CD4-positive, alpha-beta T cell (primary cell): ENCODE measurements around the gene SFXN3. TPM values are rescaled to one million over a fixed set of nuclear protein-coding genes. Genes with fewer than 3 reads are reported as not detected.
A peak's percentile ranks its signal among the peaks of the same experiment; 100 is the strongest.

Experiments
- ATAC-seq: fragments of 200-7000 bp; cut with Tn5 transposase; one replicate; pipeline ENCODE4 v1.10.0; 2022; ENCODE audit warnings: mild to moderate bottlenecking; ENCODE audit not compliant: poor library complexity
- CTCF ChIA-PET: fragments of 350-600 bp; sonication (Branson Sonifier 250); formaldehyde crosslinking; loops from one replicate; lab custom pipeline; 2021; ENCODE audit warnings: antibody characterized with exemption, inconsistent platforms; lab: Charles Lee
- POLR2A ChIA-PET: fragments of 350-600 bp; sonication (Branson Sonifier 250); formaldehyde crosslinking; loops from one replicate; lab custom pipeline; 2021; ENCODE audit warnings: antibody characterized with exemption, inconsistent platforms; lab: Charles Lee
- DNase-seq, 14 experiments: peaks; one replicate each; pipeline ENCODE4 v3.0.0-alpha.2; 2013 to 2020; ENCODE audit warnings: mixed read lengths in 2 of 14
- H3K27ac ChIP-seq, 2 donors: one replicate each; pipeline versions ENCODE4 v1.5.1 to v1.7.0; 2013; ENCODE audit warnings: low read length in 2 of 2, low read depth in 1 of 2, mild to moderate bottlenecking in 1 of 2
- H3K27me3 ChIP-seq, 2 experiments: 1 replicate in 1 of 2; 2 replicates in 1 of 2; pipeline versions ENCODE4 v1.6.1 to v1.7.0; 2013; ENCODE audit warnings: low read length in 2 of 2, control low read depth in 1 of 2, mild to moderate bottlenecking in 1 of 2, moderate library complexity in 1 of 2; ENCODE audit not compliant: insufficient read depth in 2 of 2, control insufficient read depth in 1 of 2
- H3K36me3 ChIP-seq: one replicate; pipeline ENCODE4 v1.6.1; 2013; ENCODE audit warnings: low read length, control low read depth; ENCODE audit not compliant: insufficient read depth
- H3K4me1 ChIP-seq: one replicate; pipeline ENCODE4 v1.6.1; 2013; ENCODE audit warnings: low read length, control low read depth; ENCODE audit not compliant: insufficient read depth
- H3K4me3 ChIP-seq: one replicate; pipeline ENCODE4 v1.5.1; 2013; ENCODE audit warnings: mild to moderate bottlenecking, low read length, moderate library complexity
- H3K9me3 ChIP-seq, 2 experiments: 1 replicate in 1 of 2; 2 replicates in 1 of 2; pipeline versions ENCODE4 v1.6.1 to v1.7.0; 2013; ENCODE audit warnings: low read length in 2 of 2, mild to moderate bottlenecking in 2 of 2, control low read depth in 1 of 2, moderate library complexity in 1 of 2; ENCODE audit not compliant: control insufficient read depth in 1 of 2, insufficient read depth in 1 of 2
- H3K27ac Mint-ChIP-seq: one replicate; pipeline ENCODE4 v1.8.0; 2020; ENCODE audit warnings: mixed read lengths
- H3K27me3 Mint-ChIP-seq: one replicate; pipeline ENCODE4 v1.8.0; 2021; ENCODE audit warnings: mixed read lengths
- H3K36me3 Mint-ChIP-seq: one replicate; pipeline ENCODE4 v1.8.0; 2021; ENCODE audit warnings: low read depth, mixed read lengths
- H3K4me1 Mint-ChIP-seq: one replicate; pipeline ENCODE4 v1.8.0; 2021; ENCODE audit warnings: low read depth, mixed read lengths
- H3K4me3 Mint-ChIP-seq: one replicate; pipeline ENCODE4 v1.8.0; 2020; ENCODE audit warnings: mild to moderate bottlenecking, mixed read lengths
- H3K9me3 Mint-ChIP-seq: one replicate; pipeline ENCODE4 v1.8.0; 2020; ENCODE audit warnings: mixed read lengths
- intact Hi-C, 2 experiments: fragments of 100-400 bp; cut with DNase I in 1 of 2; cut with micrococcal nuclease in 1 of 2; formaldehyde crosslinking; loops; one replicate each; pipeline versions ENCODE4 v1.15.1 to v1.9.0; 2023 to 2025; cut with DNase I, micrococcal nuclease
- total RNA-seq, 174 experiments: library from RNA in 2 of 174; stranded (reverse) in 2 of 174; gene quantifications; one replicate each; pipeline ENCODE4 v1.2.3 and lab custom pipeline; 2021 to 2026
- TF ChIP-seq, protein P1 (sequence below): fragments of 200-600 bp; IDR thresholded peaks from one replicate; pipeline ENCODE4 v1.8.0; 2022; ENCODE audit warnings: antibody characterized with exemption, mild to moderate bottlenecking

Gene SFXN3
- total RNA-seq, 2 experiments from 2014 or later: 43.2 to 48.3 TPM

GRCh38 chr10:101012525-101013364, 18.3 kb upstream of the SFXN3 start:
- CTCF ChIA-PET: interaction anchor here (1.2 kb wide), 1 partner anchor 451 kb away, joined by 3 read pairs; no protein-coding TSS in a partner anchor
- POLR2A ChIA-PET: no interaction called here
- no peak overlapping the region for H3K4me3 Mint-ChIP-seq
- no peak overlapping the region for H3K27ac Mint-ChIP-seq
- no peaks in the 10 kb centered on the region for H3K36me3 Mint-ChIP-seq
- DNase-seq: peak; percentile 60 to 86 (median 70)
- TF ChIP-seq, protein P1, sequence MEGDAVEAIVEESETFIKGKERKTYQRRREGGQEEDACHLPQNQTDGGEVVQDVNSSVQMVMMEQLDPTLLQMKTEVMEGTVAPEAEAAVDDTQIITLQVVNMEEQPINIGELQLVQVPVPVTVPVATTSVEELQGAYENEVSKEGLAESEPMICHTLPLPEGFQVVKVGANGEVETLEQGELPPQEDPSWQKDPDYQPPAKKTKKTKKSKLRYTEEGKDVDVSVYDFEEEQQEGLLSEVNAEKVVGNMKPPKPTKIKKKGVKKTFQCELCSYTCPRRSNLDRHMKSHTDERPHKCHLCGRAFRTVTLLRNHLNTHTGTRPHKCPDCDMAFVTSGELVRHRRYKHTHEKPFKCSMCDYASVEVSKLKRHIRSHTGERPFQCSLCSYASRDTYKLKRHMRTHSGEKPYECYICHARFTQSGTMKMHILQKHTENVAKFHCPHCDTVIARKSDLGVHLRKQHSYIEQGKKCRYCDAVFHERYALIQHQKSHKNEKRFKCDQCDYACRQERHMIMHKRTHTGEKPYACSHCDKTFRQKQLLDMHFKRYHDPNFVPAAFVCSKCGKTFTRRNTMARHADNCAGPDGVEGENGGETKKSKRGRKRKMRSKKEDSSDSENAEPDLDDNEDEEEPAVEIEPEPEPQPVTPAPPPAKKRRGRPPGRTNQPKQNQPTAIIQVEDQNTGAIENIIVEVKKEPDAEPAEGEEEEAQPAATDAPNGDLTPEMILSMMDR: peak; percentile 87
- Histone ChIP-seq H3K27me3 (peaks cover 20 to 21% of the 10 kb centered on the region in 2 experiments), H3K36me3 (no peaks in the 10 kb centered on the region), H3K4me1 (peaks cover 19% of the 10 kb centered on the region), H3K27ac (no peak overlapping the region), H3K4me3 (no peak overlapping the region), H3K9me3 (no peaks in the 10 kb centered on the region)
- peaks cover 16% of the 10 kb centered on the region for H3K4me1 Mint-ChIP-seq
- ATAC-seq: peak; percentile 88
- intact Hi-C loops: loop anchor here (2.0 to 10.0 kb wide), 3 partner anchors 44 to 340 kb away; partner anchors contain the start of genes KAZALD1 (in 1 of the 2) and SEMA4G (in 1 of the 2)
- H3K9me3 Mint-ChIP-seq: no peaks in the 10 kb centered on the region
- peaks cover 40% of the 10 kb centered on the region for H3K27me3 Mint-ChIP-seq

- no peaks in the 10 kb centered on the region for H3K36me3 Mint-ChIP-seq
- H3K9me3 Mint-ChIP-seq: no peaks in the 10 kb centered on the region
- no peak overlapping the region for H3K4me3 Mint-ChIP-seq
- Histone ChIP-seq H3K27me3 (peaks cover 26 to 27% of the 10 kb centered on the region in 2 experiments), H3K9me3 (no peaks in the 10 kb centered on the region), H3K4me3 (no peak overlapping the region), H3K36me3 (no peaks in the 10 kb centered on the region), H3K4me1 (peaks cover 23% of the 10 kb centered on the region), H3K27ac (no peak overlapping the region)
- no peak overlapping the region for H3K27ac Mint-ChIP-seq
- ChIA-PET POLR2A (no interaction called here), CTCF (interaction anchor here (0.7 to 1.9 kb wide), 4 partner anchors 9 to 36 kb away, joined by 3 to 11 read pairs (median 6); partner anchors contain the start of genes PDZD7 and SFXN3)
- H3K27me3 Mint-ChIP-seq: peaks cover 46% of the 10 kb centered on the region
- peaks cover 18% of the 10 kb centered on the region for H3K4me1 Mint-ChIP-seq
- ATAC-seq: no peak
- TF ChIP-seq, protein P1: no peak
- no peak for DNase-seq
- intact Hi-C loops: loop anchor here (2.0 to 10.0 kb wide), 3 partner anchors 45 to 341 kb away; partner anchors contain the start of genes KAZALD1 (in 1 of the 2) and SEMA4G (in 1 of the 2)
Observed at GRCh38 chr10:101013365-101013825, 17.6 kb upstream of the SFXN3 start.

DNA sequence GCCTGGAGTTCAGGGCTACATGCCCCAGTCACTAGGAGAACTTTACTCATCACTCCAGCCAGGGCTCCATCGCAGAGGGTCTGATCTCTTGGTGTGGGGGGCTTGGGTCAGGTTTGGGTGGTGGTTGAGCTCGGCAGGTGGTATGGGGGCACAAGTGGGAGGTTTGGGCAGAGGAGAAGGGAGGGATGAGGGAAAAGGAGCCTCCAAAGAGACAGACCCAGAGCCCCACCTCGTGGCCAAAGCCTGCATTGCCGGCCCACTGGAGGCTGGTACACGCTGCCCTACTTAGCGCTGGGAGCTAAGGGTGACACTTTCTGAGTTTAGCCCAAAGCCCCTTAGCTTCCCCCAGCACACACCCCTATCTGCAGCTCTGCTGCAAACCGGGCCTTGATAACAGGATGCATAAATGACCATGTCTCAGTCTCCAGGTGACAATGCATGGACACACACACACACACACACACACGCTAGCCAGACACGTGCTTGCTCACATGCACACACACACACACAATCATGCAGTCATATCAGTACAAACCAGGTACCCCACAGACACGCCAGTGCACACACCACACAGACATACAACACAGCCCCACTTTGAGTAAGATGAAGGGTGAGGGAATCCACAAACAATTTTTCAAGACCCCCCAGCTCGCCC, 16.7 kb upstream of the SFXN3 start:
- intact Hi-C loops: loop anchor here (1.0 to 10.0 kb wide), 6 partner anchors 15 to 452 kb away; partner anchors contain the start of genes LZTS2 (in 2 of the 2), KAZALD1 (in 1 of the 2) and SEMA4G (in 1 of the 2)
- no peak overlapping the region for H3K27ac Mint-ChIP-seq
- peaks cover 20% of the 10 kb centered on the region for H3K4me1 Mint-ChIP-seq
- no peaks in the 10 kb centered on the region for H3K36me3 Mint-ChIP-seq
- ATAC-seq (peak; percentile 56), DNase-seq (peak; percentile 61 to 86 (median 74))
- H3K9me3 Mint-ChIP-seq: no peaks in the 10 kb centered on the region
- CTCF ChIA-PET: interaction anchor here (0.5 to 1.9 kb wide), 18 partner anchors 10 to 580 kb away, joined by 3 to 20 read pairs (median 4); partner anchors contain the start of genes LZTS2, PDZD7 and SFXN3
- H3K4me3 ChIP-seq: no peak overlapping the region
- peaks cover 32% of the 10 kb centered on the region for H3K4me1 ChIP-seq
- peaks cover 51% of the 10 kb centered on the region for H3K27me3 Mint-ChIP-seq
- H3K4me3 Mint-ChIP-seq: no peak overlapping the region
- H3K36me3 ChIP-seq: no peaks in the 10 kb centered on the region
- peaks cover 34 to 36% of the 10 kb centered on the region in 2 experiments for H3K27me3 ChIP-seq
- POLR2A ChIA-PET: interaction anchor here (1.2 to 1.6 kb wide), 2 partner anchors 10 to 16 kb away, joined by 3 to 4 read pairs; partner anchors contain the start of genes PDZD7 and SFXN3
- no peak overlapping the region for H3K27ac ChIP-seq
- no peaks in the 10 kb centered on the region for H3K9me3 ChIP-seq
- TF ChIP-seq, protein P1: peak; percentile 78
